ENCODE measurements around the gene AJUBA.
"Not testable (repeated sequence)": the region's sequence is repeated elsewhere in the genome, so short reads cannot be mapped to it uniquely, and the experiment has no call there.

The AJUBA gene

GRCh38 chr14:22982477-22983245 lies at the start of gene AJUBA:
Gene AJUBA (minus strand): TSS chr14:22982551. CDS start chr14:22982266, 285 bp downstream.
- DNase-seq (ENCODE audit: low read depth, low spot score), result peak; percentile 93

DNA sequence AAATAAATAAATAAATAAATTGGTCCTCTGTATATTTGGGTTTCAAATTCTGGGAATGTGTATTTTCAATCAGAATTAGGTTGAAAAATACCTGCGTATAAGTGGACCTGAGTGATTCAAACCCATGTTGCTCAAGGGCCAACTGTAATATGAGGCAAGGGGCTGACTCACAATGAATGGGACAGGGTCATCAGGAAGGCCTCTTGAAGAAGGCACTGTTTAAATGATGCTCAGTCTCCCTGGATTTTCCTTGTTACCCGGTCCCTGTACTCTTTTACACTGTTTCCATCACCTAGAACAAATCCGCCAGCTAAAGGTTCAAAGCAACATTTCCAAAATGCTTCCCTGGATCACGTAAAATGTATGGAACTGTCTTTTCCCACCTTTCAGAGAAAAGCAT lies 48.6 kb upstream of the AJUBA start:
- DNase-seq (ENCODE audit: low read depth, low spot score), result no peak

GRCh38 chr14:23028799-23029198 lies 46.4 kb upstream of the AJUBA start:
- no peak for DNase-seq (ENCODE audit: low read depth, low spot score)

- peak; percentile 37 for DNase-seq (ENCODE audit: low read depth, low spot score)
Observed at GRCh38 chr14:23025151-23025814, 42.9 kb upstream of the AJUBA start.

- peak; percentile 41 for DNase-seq (ENCODE audit: low read depth, low spot score)
Observed at GRCh38 chr14:23024612-23025075, 42.3 kb upstream of the AJUBA start.

DNA sequence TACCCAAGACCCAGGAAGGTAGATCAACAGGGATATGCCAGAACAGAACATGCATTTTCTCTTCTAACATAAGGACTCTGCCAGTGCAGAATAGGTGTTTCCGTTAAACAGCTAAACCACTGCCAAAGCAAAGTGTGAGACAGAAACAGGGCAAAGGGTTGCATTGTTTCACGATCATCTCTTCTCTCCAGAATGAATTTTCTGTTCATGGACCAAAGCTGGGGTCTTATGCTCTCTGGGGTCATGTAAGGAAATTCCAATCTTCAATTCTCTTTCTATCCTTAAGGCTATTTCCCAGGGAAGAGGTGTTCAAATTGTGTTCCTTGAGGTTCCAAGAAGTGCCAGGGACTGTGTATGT lies 41.4 kb upstream of the AJUBA start:
- DNase-seq (ENCODE audit: low read depth, low spot score), result no peak

DNA sequence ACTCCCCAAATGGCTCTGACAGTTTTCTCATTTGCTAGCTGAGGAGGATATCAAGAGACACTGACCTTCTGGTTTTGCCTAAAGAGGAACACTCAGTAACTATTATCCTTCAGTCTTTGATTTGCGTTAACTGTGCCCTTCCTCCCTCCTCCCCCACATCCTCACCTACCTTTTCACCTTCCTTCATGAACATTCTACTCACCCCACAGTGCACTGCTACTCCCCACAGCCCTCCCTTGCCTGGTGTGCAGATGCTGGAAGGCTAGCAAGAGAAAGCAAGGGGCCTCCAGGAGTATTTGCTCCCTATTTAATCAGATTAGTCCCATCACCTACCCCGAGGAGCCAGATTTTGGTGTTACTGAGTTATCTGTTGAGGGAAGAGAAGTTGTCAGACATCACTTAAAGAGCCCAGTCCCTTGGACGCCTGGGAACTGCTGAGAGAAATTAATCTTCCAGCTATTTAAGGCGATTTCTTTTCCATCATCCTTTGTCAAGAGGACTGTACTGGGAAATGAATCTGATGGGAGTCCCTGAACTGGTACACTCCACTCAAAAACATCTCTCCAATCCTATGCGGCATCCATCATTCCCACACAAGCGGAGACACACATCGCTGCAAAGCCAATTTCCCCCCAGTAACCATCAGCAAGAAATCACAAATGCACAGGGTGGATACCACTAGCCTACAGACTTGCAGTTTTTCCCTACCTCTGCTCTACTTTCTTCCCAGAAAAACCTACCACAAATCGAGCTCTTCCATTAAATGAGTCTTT lies 40.9 kb upstream of the AJUBA start:
- no peak for DNase-seq (ENCODE audit: low read depth, low spot score)

DNA sequence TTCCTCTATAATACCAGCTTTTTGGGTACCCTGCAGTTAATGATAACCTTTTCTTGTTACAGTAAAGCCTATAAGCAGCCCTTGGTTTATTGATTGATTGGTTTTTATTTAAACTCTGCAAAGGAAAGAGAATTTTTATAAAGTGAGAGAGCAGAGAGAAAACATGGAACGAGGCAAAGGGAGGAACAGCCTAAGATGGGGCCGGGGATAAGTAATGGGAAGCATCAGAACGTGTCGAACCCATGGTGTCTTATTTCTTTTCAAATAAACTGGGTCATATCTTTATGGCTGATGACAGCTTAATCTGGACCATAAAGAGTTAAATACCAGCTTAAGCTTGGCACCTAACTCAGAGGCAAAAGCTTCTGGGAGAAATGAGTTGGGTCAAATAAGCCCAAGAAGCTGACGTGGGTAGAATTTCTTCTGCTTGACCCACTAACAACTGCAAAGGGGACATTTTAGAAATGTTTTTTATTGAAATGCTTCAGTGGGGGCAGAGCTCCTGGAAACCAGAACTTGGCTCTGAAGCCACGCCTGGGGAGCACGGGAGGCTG lies 39.6 kb upstream of the AJUBA start:
- no peak for DNase-seq (ENCODE audit: low read depth, low spot score)

DNA sequence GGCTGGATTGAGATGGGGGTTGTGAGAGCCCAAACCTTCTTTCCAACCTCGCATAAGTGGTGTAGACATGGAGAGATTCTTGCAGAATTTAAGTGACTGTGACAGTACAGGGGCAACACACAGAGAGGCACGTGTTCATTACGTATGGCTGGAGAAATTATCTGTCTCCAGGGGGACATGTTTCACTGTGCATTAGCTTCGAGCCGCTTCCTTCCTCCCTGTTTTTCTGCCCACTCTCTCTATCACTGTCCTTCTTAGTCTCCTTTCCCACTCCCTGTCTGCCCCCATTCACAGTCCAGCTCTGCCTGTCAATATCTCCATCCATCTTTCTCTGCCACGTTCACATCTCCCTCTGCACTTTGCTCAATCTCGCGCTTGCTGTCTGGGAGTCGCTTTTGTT lies 39.1 kb upstream of the AJUBA start:
- DNase-seq (ENCODE audit: low read depth, low spot score), result no peak

- no peak for DNase-seq (ENCODE audit: low read depth, low spot score)
Observed at GRCh38 chr14:23020143-23021128, 38.1 kb upstream of the AJUBA start.

DNA sequence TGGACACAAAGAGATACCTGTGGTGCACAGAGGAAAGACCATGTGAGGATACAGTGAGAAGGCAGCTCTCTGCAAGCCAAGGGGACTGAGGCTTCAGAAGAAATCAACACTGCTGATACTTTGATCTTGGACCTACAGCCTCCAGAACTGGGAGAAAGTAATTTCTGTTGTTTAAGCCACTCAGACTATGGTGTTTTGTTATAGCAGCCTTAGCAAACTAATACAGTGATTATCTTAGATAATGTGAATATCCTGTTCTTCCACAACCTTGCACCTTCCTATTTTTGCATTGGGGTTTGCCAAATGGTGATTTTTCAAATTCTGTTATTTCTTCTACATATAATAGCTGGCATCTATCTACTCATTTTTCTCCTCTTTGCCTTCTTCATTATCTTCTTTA lies 35.8 kb upstream of the AJUBA start:
- no peak for DNase-seq (ENCODE audit: low read depth, low spot score)

GRCh38 chr14:23017091-23017490 lies 34.7 kb upstream of the AJUBA start:
- no peak for DNase-seq (ENCODE audit: low read depth, low spot score)

DNA sequence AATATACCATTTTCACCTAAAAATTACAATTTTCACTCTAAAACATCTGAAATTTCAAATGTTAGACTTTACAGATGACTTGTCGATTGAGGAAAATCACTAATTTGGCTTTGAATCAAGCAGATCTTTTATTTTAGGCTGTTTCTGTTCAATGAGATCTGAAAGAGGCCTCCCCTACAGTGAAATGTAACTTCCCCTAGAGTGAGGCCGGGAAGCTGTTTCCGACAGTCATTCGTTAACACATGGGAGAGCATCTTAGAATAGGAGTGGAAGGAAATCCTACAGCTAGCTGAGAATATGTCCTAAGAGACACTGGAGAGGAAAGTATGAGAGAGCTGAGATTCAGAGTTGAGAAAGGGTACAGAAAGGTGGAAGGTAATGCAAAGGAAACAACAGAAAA lies 33.3 kb upstream of the AJUBA start:
- DNase-seq (ENCODE audit: low read depth, low spot score), result no peak

GRCh38 chr14:23013749-23014054 lies 31.4 kb upstream of the AJUBA start:
- not testable (repeated sequence) for DNase-seq (ENCODE audit: low read depth, low spot score)

- DNase-seq (ENCODE audit: low read depth, low spot score), result no peak
Observed at GRCh38 chr14:23013054-23013748, 30.9 kb upstream of the AJUBA start.

DNA sequence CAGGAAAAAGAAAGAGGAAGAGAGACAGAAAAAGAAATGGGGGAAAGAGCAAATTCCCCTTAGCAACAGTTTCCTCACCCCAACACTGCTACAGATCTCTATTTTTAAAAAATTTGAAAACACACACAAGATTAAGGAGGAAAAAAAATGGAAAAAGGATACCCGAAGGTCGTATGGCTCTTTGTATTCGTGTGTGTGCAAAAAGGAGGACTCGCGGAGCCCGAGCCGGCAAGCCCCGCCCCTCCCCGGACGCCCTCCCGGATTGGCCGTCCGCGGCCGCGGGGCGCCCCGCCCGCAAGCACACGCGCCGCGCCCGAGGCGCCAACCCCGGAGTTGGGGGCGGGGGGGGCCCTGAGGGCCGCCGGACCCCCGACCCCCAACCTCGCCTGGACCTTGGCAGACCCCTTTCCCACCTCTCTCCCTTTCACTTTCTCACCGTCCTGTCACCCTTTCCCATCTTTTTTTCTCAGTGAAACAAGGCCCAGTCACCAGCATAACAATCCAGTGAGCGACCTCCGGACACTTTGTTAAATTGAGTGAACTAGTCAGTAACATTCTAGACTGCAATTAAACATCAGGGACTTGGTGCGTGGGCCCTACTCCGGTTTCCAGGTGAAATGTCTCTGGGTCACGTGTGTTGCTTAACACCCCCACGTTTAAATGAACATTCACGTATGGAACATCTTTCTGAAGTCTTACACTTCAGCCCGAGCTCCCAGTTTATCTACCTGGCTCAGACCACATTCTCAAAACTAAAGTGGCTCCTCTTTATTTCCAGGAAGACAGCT lies 27.8 kb upstream of the AJUBA start, which contains the start of gene C14orf93:
Gene C14orf93 (minus strand): TSS at position 205 of the 788 bp plus-strand sequence. CDS start 11,120 bp downstream, outside the sequence.
- DNase-seq (ENCODE audit: low read depth, low spot score), result peak; percentile 79

DNA sequence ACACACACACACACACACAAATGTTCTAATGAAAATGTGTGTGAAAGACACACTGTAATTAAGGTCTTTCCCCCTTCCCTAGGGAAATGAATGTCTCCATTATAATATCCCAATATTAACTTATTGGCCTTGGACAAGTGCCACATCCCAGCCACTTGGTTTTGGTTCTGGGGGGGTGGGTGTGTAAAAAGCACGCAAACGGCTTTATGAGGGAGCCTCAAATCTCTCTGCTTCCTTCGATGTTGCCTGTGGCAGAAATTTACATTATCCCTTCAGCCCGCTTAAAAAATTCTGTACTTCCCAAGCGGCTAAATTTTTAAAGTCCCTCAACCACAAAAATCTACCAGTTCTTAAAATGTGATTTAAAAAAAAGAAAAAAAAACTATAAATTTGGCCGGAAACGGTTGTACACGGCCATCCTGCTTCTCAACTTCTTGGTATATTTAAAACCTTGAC lies 27.2 kb upstream of the AJUBA start:
- no peak for DNase-seq (ENCODE audit: low read depth, low spot score)

GRCh38 chr14:23008831-23009230 lies 26.5 kb upstream of the AJUBA start:
- no peak for DNase-seq (ENCODE audit: low read depth, low spot score)
